ENCODE results near the gene PKNOX2. TPM values are rescaled to one million over a fixed set of nuclear protein-coding genes. Genes with fewer than 3 reads are reported as not detected.

The PKNOX2 gene
- total RNA-seq, 1 experiment from 2014 or later = 3.7 TPM

- Mint-ChIP-seq H3K4me1 (peaks cover 42% of the 10 kb centered on the region), H3K27me3 (ENCODE audit: low read depth) (peaks cover 12% of the 10 kb centered on the region)
- no peak for TF ChIP-seq ZNF425 (CRISPR knock-in tag; conservative IDR thresholded peaks at IDR 0.05)
- TF ChIP-seq ATF2 (CRISPR knock-in tag; IDR thresholded peaks at IDR 0.05; ENCODE audit: borderline replicate concordance, low read depth) = no peak
- TF ChIP-seq GABPB1 (CRISPR knock-in tag; IDR thresholded peaks at IDR 0.05) = no peak
- no peak for TF ChIP-seq ZNF396 (CRISPR knock-in tag; IDR thresholded peaks at IDR 0.05; ENCODE audit: borderline replicate concordance)
- no peak for TF ChIP-seq ZNF138 (CRISPR knock-in tag; conservative IDR thresholded peaks at IDR 0.05)
- TF ChIP-seq TEAD4 (CRISPR knock-in tag; IDR thresholded peaks at IDR 0.05) = no peak
These were observed 13.0 kb downstream of the PKNOX2 start for GRCh38 chr11:125177543-125177942.

GRCh38 chr11:125179346-125179745 lies 14.8 kb downstream of the PKNOX2 start:
- CTCF ChIA-PET = interaction anchor here (1.7 to 2.0 kb wide), 3 partner anchors 9 to 250 kb away, joined by 5 to 7 read pairs (median 6); no protein-coding TSS in a partner anchor
- Mint-ChIP-seq H3K9me3 (no peaks in the 10 kb centered on the region), H3K27me3 (ENCODE audit: low read depth) (peaks cover 4% of the 10 kb centered on the region), H3K4me1 (peaks cover 42% of the 10 kb centered on the region), H3K27ac (no peak overlapping the region), H3K36me3 (no peaks in the 10 kb centered on the region), H3K4me3 (no peak overlapping the region)
- no peak for ATAC-seq
- no peak for DNase-seq (ENCODE audit: low spot score)
- POLR2A ChIA-PET = no interaction called here
- no peak for TF ChIP-seq ZNF232 (CRISPR knock-in tag; IDR thresholded peaks at IDR 0.05)
- no peak for TF ChIP-seq AR (CRISPR knock-in tag; IDR thresholded peaks at IDR 0.05)
- TF ChIP-seq USF1 (CRISPR knock-in tag; IDR thresholded peaks at IDR 0.05) = no peak
- no peak for TF ChIP-seq E2F1 (CRISPR knock-in tag; IDR thresholded peaks at IDR 0.05)
- TF ChIP-seq ARID4B (CRISPR knock-in tag; IDR thresholded peaks at IDR 0.05; ENCODE audit: borderline replicate concordance) = no peak
- TF ChIP-seq ZSCAN18 (CRISPR knock-in tag; IDR thresholded peaks at IDR 0.05) = no peak
- no peak for TF ChIP-seq ELF4 (CRISPR knock-in tag; IDR thresholded peaks at IDR 0.05; ENCODE audit: low read depth)
- no peak for TF ChIP-seq ZNF138 (CRISPR knock-in tag; conservative IDR thresholded peaks at IDR 0.05)
- TF ChIP-seq FOXP4 (CRISPR knock-in tag; IDR thresholded peaks at IDR 0.05) = no peak
- no peak for TF ChIP-seq IRF1 (CRISPR knock-in tag; IDR thresholded peaks at IDR 0.05)
- TF ChIP-seq RELA (CRISPR knock-in tag; IDR thresholded peaks at IDR 0.05; ENCODE audit: borderline replicate concordance) = no peak
- TF ChIP-seq MYBL2 (CRISPR knock-in tag; IDR thresholded peaks at IDR 0.05) = no peak

More at GRCh38 chr11:125177543-125177942, 13.0 kb downstream of the PKNOX2 start:
- DNase-seq (ENCODE audit: low spot score) (no peak), ATAC-seq (no peak)
- no peak overlapping the region for H3K27ac Mint-ChIP-seq
- no peaks in the 10 kb centered on the region for H3K36me3 Mint-ChIP-seq
- no peaks in the 10 kb centered on the region for H3K9me3 Mint-ChIP-seq
- POLR2A ChIA-PET = no interaction called here
- CTCF ChIA-PET = no interaction called here
- no peak overlapping the region for H3K4me3 Mint-ChIP-seq

Data from WTC11 (cell line).